ENCODE data around the gene SMURF1.
A peak's percentile ranks its signal among the peaks of the same experiment; 100 is the strongest.

SMURF1 gene

GRCh38 chr7:99118077-99118476 is 25.8 kb downstream of the SMURF1 start:
- no peak overlapping the region for H3K4me3 ChIP-seq (replicated peaks; ENCODE audit: low read depth, low read length)
- no peaks in the 10 kb centered on the region for H3K27me3 ChIP-seq (replicated peaks; ENCODE audit: control insufficient read depth, insufficient read depth, low read length)
- TF ChIP-seq CTCF (IDR thresholded peaks at IDR 0.05; ENCODE audit: insufficient read depth, low read length, poor library complexity, severe bottlenecking): no peak
- H3K36me3 ChIP-seq (ENCODE audit: control insufficient read depth, insufficient read depth, low read length): no peaks in the 10 kb centered on the region; the same call in 1 of the 2 replicates
- DNase-seq (ENCODE audit: extremely low read depth, insufficient read length): no peak

GRCh38 chr7:99116144-99116543 is 27.8 kb downstream of the SMURF1 start:
- no peak overlapping the region for H3K4me3 ChIP-seq (replicated peaks; ENCODE audit: low read depth, low read length)
- H3K27me3 ChIP-seq (replicated peaks; ENCODE audit: control insufficient read depth, insufficient read depth, low read length): no peaks in the 10 kb centered on the region
- no peak for TF ChIP-seq CTCF (IDR thresholded peaks at IDR 0.05; ENCODE audit: insufficient read depth, low read length, poor library complexity, severe bottlenecking)
- no peaks in the 10 kb centered on the region; the same call in 1 of the 2 replicates for H3K36me3 ChIP-seq (ENCODE audit: control insufficient read depth, insufficient read depth, low read length)
- no peak for DNase-seq (ENCODE audit: extremely low read depth, insufficient read length)

GRCh38 chr7:99115379-99115778 is 28.5 kb downstream of the SMURF1 start:
- no peak for DNase-seq (ENCODE audit: extremely low read depth, insufficient read length)
- no peak for TF ChIP-seq CTCF (IDR thresholded peaks at IDR 0.05; ENCODE audit: insufficient read depth, low read length, poor library complexity, severe bottlenecking)
- H3K36me3 ChIP-seq (ENCODE audit: control insufficient read depth, insufficient read depth, low read length): no peaks in the 10 kb centered on the region; the same call in 1 of the 2 replicates
- no peak overlapping the region for H3K4me3 ChIP-seq (replicated peaks; ENCODE audit: low read depth, low read length)
- H3K27me3 ChIP-seq (replicated peaks; ENCODE audit: control insufficient read depth, insufficient read depth, low read length): no peaks in the 10 kb centered on the region

- Histone ChIP-seq H3K36me3 (ENCODE audit: control insufficient read depth, insufficient read depth, low read length) (no peaks in the 10 kb centered on the region), H3K4me3 (replicated peaks; ENCODE audit: low read depth, low read length) (no peak overlapping the region), H3K27me3 (replicated peaks; ENCODE audit: control insufficient read depth, insufficient read depth, low read length) (no peaks in the 10 kb centered on the region)
- TF ChIP-seq CTCF (IDR thresholded peaks at IDR 0.05; ENCODE audit: insufficient read depth, low read length, poor library complexity, severe bottlenecking): no peak
- no peak for DNase-seq (ENCODE audit: extremely low read depth, insufficient read length)
Measured at GRCh38 chr7:99112979-99113378, 30.9 kb downstream of the SMURF1 start.

- DNase-seq (ENCODE audit: extremely low read depth, insufficient read length): peak; percentile 37
- no peaks in the 10 kb centered on the region for H3K27me3 ChIP-seq (replicated peaks; ENCODE audit: control insufficient read depth, insufficient read depth, low read length)
- TF ChIP-seq CTCF (IDR thresholded peaks at IDR 0.05; ENCODE audit: insufficient read depth, low read length, poor library complexity, severe bottlenecking): no peak
- H3K36me3 ChIP-seq (ENCODE audit: control insufficient read depth, insufficient read depth, low read length): no peaks in the 10 kb centered on the region
- H3K4me3 ChIP-seq (replicated peaks; ENCODE audit: low read depth, low read length): no peak overlapping the region
Measured at GRCh38 chr7:99112097-99112496, 31.8 kb downstream of the SMURF1 start.

- Histone ChIP-seq H3K4me3 (replicated peaks; ENCODE audit: low read depth, low read length) (no peak overlapping the region), H3K36me3 (ENCODE audit: control insufficient read depth, insufficient read depth, low read length) (no peaks in the 10 kb centered on the region), H3K27me3 (replicated peaks; ENCODE audit: control insufficient read depth, insufficient read depth, low read length) (no peaks in the 10 kb centered on the region)
- TF ChIP-seq CTCF (IDR thresholded peaks at IDR 0.05; ENCODE audit: insufficient read depth, low read length, poor library complexity, severe bottlenecking): no peak
- DNase-seq (ENCODE audit: extremely low read depth, insufficient read length): no peak
Measured at GRCh38 chr7:99111591-99111990, 32.3 kb downstream of the SMURF1 start.

Data from GM06990 (cell line).